HepG2 (cell line): ENCODE results near the gene NDUFS5. TPM values are rescaled to one million over a fixed set of nuclear protein-coding genes. Genes with fewer than 3 reads are reported as not detected.

ENCODE experiments used
- AHDC1 ChIP-seq: sonication (generic); formaldehyde crosslinking; IDR thresholded peaks from 2 replicates; pipeline ENCODE4 v1.5.1; 2020; ENCODE audit warnings: mild to moderate bottlenecking, missing genetic modification reagents, borderline replicate concordance
- KAT7 ChIP-seq: IDR thresholded peaks from 2 replicates; pipeline ENCODE4 v1.6.1; 2018; ENCODE audit warnings: borderline replicate concordance, missing compliant biosample characterization
- PAWR ChIP-seq: sonication (generic); formaldehyde crosslinking; IDR thresholded peaks from 2 replicates; pipeline ENCODE4 v1.4.0; 2020; ENCODE audit warnings: missing genetic modification reagents, mild to moderate bottlenecking, borderline replicate concordance
- POLR2AphosphoS2 ChIP-seq: IDR thresholded peaks from 2 replicates; pipeline ENCODE4 v1.6.1; 2011; ENCODE audit warnings: low read depth, low read length, improper control_type of control experiment
- RBFOX2 ChIP-seq: fragments of 200-400 bp; formaldehyde crosslinking; IDR thresholded peaks from 2 replicates; pipeline ENCODE4 v1.6.1; 2017; ENCODE audit warnings: low read depth, mild to moderate bottlenecking, low read length
- TAF1 ChIP-seq: sonication (generic); formaldehyde crosslinking; IDR thresholded peaks from 2 replicates; pipeline ENCODE4 v1.4.0; 2020; ENCODE audit warnings: missing genetic modification reagents
- ZNF30 ChIP-seq: sonication (generic); formaldehyde crosslinking; IDR thresholded peaks from 2 replicates; pipeline ENCODE4 v1.5.0; 2020; ENCODE audit warnings: mild to moderate bottlenecking, missing genetic modification reagents
- polyA plus RNA-seq, 8 experiments: library from polyadenylated mRNA; depleted of rRNA in 3 of 8; stranded (reverse) in 7 of 8; unstranded in 1 of 8; fragments of >200 nt; fragmentation: Illumina TruSeq in 4 of 8; extraction: Trizol in 4 of 8; gene quantifications; 2 replicates each; pipeline versions ENCODE4 v1.2.1 to v1.2.3, GENCODE V29; 2011 to 2016; ENCODE audit warnings: low read depth in 4 of 8, missing spikeins in 1 of 8, mixed read lengths in 1 of 8; ENCODE audit not compliant: insufficient read depth in 1 of 8
- total RNA-seq, 5 experiments: library from RNA; depleted of rRNA; stranded (reverse); fragments of >200 nt; fragmentation: Illumina TruSeq; extraction: Trizol; gene quantifications; 2 replicates each; pipeline ENCODE4 v1.2.3, GENCODE V29; 2016; ENCODE audit warnings: low read depth in 1 of 5
- TF ChIP-seq, protein P1 (sequence below): sonication (generic); formaldehyde crosslinking; IDR thresholded peaks from 2 replicates; pipeline ENCODE4 v1.5.0; 2020; ENCODE audit warnings: missing genetic modification reagents
- TF ChIP-seq, protein P2 (sequence below): sonication (generic); formaldehyde crosslinking; IDR thresholded peaks from 2 replicates; pipeline ENCODE4 v1.5.1; 2020; ENCODE audit warnings: missing genetic modification reagents, mild to moderate bottlenecking, borderline replicate concordance

Gene NDUFS5
- total and polyA plus RNA-seq, 2 of the 13 experiments (the other 11 are each of a cell fraction or from before 2014, with no cell fraction given): 263 to 466 TPM

GRCh38 chr1:39006287-39006686, 19.9 kb upstream of the NDUFS5 start (continued):
- TF ChIP-seq, protein P1, sequence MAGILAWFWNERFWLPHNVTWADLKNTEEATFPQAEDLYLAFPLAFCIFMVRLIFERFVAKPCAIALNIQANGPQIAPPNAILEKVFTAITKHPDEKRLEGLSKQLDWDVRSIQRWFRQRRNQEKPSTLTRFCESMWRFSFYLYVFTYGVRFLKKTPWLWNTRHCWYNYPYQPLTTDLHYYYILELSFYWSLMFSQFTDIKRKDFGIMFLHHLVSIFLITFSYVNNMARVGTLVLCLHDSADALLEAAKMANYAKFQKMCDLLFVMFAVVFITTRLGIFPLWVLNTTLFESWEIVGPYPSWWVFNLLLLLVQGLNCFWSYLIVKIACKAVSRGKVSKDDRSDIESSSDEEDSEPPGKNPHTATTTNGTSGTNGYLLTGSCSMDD: no peak
- TF ChIP-seq ZNF30 (CRISPR knock-in tag) (no peak), AHDC1 (CRISPR knock-in tag) (no peak), PAWR (no peak), KAT7 (CRISPR knock-in tag) (no peak), TAF1 (CRISPR knock-in tag) (no peak), RBFOX2 (peak; percentile 25; the same call in 1 of the 2 replicates), POLR2AphosphoS2 (peak; percentile 55; the same call in 1 of the 2 replicates)
- TF ChIP-seq, protein P2, sequence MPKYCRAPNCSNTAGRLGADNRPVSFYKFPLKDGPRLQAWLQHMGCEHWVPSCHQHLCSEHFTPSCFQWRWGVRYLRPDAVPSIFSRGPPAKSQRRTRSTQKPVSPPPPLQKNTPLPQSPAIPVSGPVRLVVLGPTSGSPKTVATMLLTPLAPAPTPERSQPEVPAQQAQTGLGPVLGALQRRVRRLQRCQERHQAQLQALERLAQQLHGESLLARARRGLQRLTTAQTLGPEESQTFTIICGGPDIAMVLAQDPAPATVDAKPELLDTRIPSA (CRISPR knock-in tag): no peak
- TF ChIP-seq, all 625 proteins: peak for 3
